Measurements from ENCODE around the gene IQUB. TPM values are rescaled to one million over a fixed set of nuclear protein-coding genes. Genes with fewer than 3 reads are reported as not detected.

IQUB gene
- polyA plus RNA-seq, 1 donor (not counting 4 experiments of a cell fraction or from before 2014, with no cell fraction given), result 0.04 TPM

DNA sequence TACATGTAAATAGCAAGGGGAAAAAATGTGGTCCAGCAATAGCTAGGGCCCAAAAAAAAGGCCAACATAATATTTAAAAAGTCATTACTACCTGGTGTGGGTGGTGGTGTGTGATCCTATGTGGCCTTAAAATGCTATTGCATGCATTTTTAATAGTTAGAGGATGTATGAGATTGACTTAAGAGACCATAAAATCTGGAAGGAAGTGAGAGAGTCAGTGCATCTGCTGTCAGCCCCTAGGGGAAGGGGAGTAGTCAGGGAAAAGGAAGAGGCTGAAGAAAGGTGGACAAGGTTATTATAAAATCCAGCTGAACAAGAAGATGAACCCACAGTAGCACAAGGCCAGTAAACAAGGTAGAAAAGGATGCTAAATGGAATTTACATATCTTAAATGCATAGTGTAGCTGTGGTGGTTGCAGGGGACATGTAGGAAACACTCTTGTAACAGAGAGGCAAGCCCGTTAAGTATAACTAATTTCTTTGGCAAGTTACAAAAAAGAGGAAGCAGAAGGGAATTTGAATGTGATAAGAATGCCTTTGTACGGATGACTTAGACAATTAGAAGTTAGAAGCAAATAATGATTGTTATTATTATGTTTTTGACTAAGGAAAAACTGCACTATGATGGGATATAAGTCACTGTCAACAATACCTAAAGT, 35.1 kb upstream of the IQUB start:
- no peaks in the 10 kb centered on the region for H3K9me1 ChIP-seq (ENCODE audit: control insufficient read depth, extremely low read depth, insufficient read depth, low read length)
- dilution Hi-C loops (cut with MboI; ENCODE audit: extremely low pct_ligation_motif_present, low sequenced_read_pairs), result no loop called here
- no peaks in the 10 kb centered on the region for H4K20me1 ChIP-seq (ENCODE audit: control insufficient read depth, extremely low read depth, insufficient read depth, low read length)
- FAIRE-seq, result no peak
- no peaks in the 10 kb centered on the region for H3K79me2 ChIP-seq (ENCODE audit: control insufficient read depth, insufficient read depth, low read length)
- no peak overlapping the region for H3K27ac ChIP-seq (ENCODE audit: control insufficient read depth, insufficient read depth, low read length)
- no peak for DNase-seq (ENCODE audit: low read depth, low spot score)
- H3K4me2 ChIP-seq (ENCODE audit: control insufficient read depth, extremely low read depth, insufficient read depth, low read depth, low read length), result no peak overlapping the region
- TF ChIP-seq, protein P1, sequence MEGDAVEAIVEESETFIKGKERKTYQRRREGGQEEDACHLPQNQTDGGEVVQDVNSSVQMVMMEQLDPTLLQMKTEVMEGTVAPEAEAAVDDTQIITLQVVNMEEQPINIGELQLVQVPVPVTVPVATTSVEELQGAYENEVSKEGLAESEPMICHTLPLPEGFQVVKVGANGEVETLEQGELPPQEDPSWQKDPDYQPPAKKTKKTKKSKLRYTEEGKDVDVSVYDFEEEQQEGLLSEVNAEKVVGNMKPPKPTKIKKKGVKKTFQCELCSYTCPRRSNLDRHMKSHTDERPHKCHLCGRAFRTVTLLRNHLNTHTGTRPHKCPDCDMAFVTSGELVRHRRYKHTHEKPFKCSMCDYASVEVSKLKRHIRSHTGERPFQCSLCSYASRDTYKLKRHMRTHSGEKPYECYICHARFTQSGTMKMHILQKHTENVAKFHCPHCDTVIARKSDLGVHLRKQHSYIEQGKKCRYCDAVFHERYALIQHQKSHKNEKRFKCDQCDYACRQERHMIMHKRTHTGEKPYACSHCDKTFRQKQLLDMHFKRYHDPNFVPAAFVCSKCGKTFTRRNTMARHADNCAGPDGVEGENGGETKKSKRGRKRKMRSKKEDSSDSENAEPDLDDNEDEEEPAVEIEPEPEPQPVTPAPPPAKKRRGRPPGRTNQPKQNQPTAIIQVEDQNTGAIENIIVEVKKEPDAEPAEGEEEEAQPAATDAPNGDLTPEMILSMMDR (optimal IDR thresholded peaks at IDR 0.05 in 1 of 3, IDR thresholded peaks at IDR 0.05 in 1 of 3, conservative IDR thresholded peaks at IDR 0.05 in 1 of 3; ENCODE audit: extremely low read depth in 1 of 3, insufficient read depth in 2 of 3, low read length in 3 of 3), result no peak
- TF ChIP-seq EZH2 (IDR thresholded peaks at IDR 0.05; ENCODE audit: low read length), result no peak
- H2AFZ ChIP-seq (ENCODE audit: control insufficient read depth, low read length), result no peak overlapping the region
- H3K9ac ChIP-seq (ENCODE audit: control insufficient read depth, extremely low read depth, insufficient read depth, low read length), result no peak overlapping the region
- H3K4me1 ChIP-seq (ENCODE audit: control insufficient read depth, extremely low read depth, insufficient read depth, low read length), result peaks cover 7% of the 10 kb centered on the region
- no peaks in the 10 kb centered on the region for H3K27me3 ChIP-seq (ENCODE audit: control insufficient read depth, extremely low read depth, insufficient read depth, low read length)
- no peak overlapping the region for H3K4me3 ChIP-seq (ENCODE audit: control insufficient read depth in 2 of 3, extremely low read depth in 1 of 3, insufficient read depth in 2 of 3, low read depth in 1 of 3, low read length in 3 of 3)
- H3K36me3 ChIP-seq (ENCODE audit: control insufficient read depth in 2 of 2, extremely low read depth in 1 of 2, insufficient read depth in 2 of 2, low read length in 2 of 2), result no peaks in the 10 kb centered on the region
- H3K9me3 ChIP-seq (ENCODE audit: control insufficient read depth, low read depth, low read length), result no peaks in the 10 kb centered on the region

DNA sequence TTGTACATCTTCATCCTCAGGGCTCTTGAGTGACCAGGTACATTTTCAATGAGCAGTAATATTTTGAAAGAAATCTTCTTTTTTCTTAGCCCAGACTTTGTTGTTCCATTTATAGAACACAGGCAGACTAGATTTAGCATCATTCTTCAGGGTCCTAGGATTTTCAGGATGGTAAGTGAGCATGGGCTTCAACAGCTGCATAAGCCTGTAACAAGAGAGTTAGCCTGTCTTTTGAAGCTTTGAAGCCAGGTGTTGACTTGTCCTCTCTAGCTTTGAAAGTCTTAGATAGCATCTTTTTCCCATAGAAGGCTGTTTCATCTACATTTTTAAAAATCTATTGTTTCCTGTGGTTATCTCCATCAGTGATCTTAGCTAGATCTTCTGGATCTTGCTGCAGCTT, 27.7 kb upstream of the IQUB start:
- FAIRE-seq, result no peak
- Histone ChIP-seq H3K27me3 (ENCODE audit: control insufficient read depth, extremely low read depth, insufficient read depth, low read length) (no peaks in the 10 kb centered on the region), H3K9me3 (ENCODE audit: control insufficient read depth, low read depth, low read length) (no peaks in the 10 kb centered on the region)

More for the DNA sequence above, 27.7 kb upstream of the IQUB start:
- dilution Hi-C loops (cut with MboI; ENCODE audit: extremely low pct_ligation_motif_present, low sequenced_read_pairs), result no loop called here
- Histone ChIP-seq H3K4me3 (ENCODE audit: control insufficient read depth in 2 of 3, extremely low read depth in 1 of 3, insufficient read depth in 2 of 3, low read depth in 1 of 3, low read length in 3 of 3) (no peak overlapping the region), H3K27ac (ENCODE audit: control insufficient read depth, insufficient read depth, low read length) (no peak overlapping the region), H3K4me2 (ENCODE audit: control insufficient read depth, extremely low read depth, insufficient read depth, low read depth, low read length) (no peak overlapping the region), H3K9me1 (ENCODE audit: control insufficient read depth, extremely low read depth, insufficient read depth, low read length) (no peaks in the 10 kb centered on the region), H2AFZ (ENCODE audit: control insufficient read depth, low read length) (no peak overlapping the region), H3K9ac (ENCODE audit: control insufficient read depth, extremely low read depth, insufficient read depth, low read length) (no peak overlapping the region), H3K4me1 (ENCODE audit: control insufficient read depth, extremely low read depth, insufficient read depth, low read length) (peaks cover 3% of the 10 kb centered on the region), H3K79me2 (ENCODE audit: control insufficient read depth, insufficient read depth, low read length) (peaks cover 4% of the 10 kb centered on the region), H4K20me1 (ENCODE audit: control insufficient read depth, extremely low read depth, insufficient read depth, low read length) (no peaks in the 10 kb centered on the region), H3K36me3 (ENCODE audit: control insufficient read depth in 2 of 2, extremely low read depth in 1 of 2, insufficient read depth in 2 of 2, low read length in 2 of 2) (no peaks in the 10 kb centered on the region)
- TF ChIP-seq, protein P1 (optimal IDR thresholded peaks at IDR 0.05 in 1 of 3, IDR thresholded peaks at IDR 0.05 in 1 of 3, conservative IDR thresholded peaks at IDR 0.05 in 1 of 3; ENCODE audit: extremely low read depth in 1 of 3, insufficient read depth in 2 of 3, low read length in 3 of 3), result no peak
- no peak for TF ChIP-seq EZH2 (IDR thresholded peaks at IDR 0.05; ENCODE audit: low read length)
- DNase-seq (ENCODE audit: low read depth, low spot score), result no peak
